B cell (primary cell): Measurements from ENCODE around the gene CCR9. TPM values are rescaled to one million over a fixed set of nuclear protein-coding genes. Genes with fewer than 3 reads are reported as not detected.

ENCODE experiments used
- ATAC-seq: fragments of 200-7000 bp; cut with Tn5 transposase; one replicate; pipeline ENCODE4 v1.10.0; 2021; ENCODE audit warnings: low read depth, mild to moderate bottlenecking, moderate number of reproducible peaks, moderate library complexity
- CTCF ChIA-PET: fragments of 350-600 bp; sonication (Branson Sonifier 250); formaldehyde crosslinking; loops from one replicate; lab custom pipeline; 2021; ENCODE audit warnings: antibody characterized with exemption, inconsistent platforms; lab: Charles Lee
- POLR2A ChIA-PET: fragments of 350-600 bp; sonication (Branson Sonifier 250); formaldehyde crosslinking; loops from one replicate; lab custom pipeline; 2021; ENCODE audit warnings: antibody characterized with exemption; lab: Charles Lee
- DNase-seq: peaks from one replicate; pipeline ENCODE4 v3.0.0; 2013
- H2AFZ ChIP-seq: 2 replicates; pipeline ENCODE4 v1.6.1; 2012; ENCODE audit warnings: mild to moderate bottlenecking, low read depth, low read length; ENCODE audit not compliant: insufficient read depth, poor library complexity, severe bottlenecking
- H3K27ac ChIP-seq, 2 donors: 1 replicate in 1 of 2; 2 replicates in 1 of 2; pipeline ENCODE4 v1.5.1; 2012 to 2013; ENCODE audit warnings: low read length in 2 of 2, mild to moderate bottlenecking in 2 of 2, moderate library complexity in 1 of 2
- H3K27me3 ChIP-seq, 4 experiments: fragments of 200-600 bp in 1 of 4; sonication (generic) in 1 of 4; replicated peaks in 1 of 4; 1 replicate in 2 of 4; 2 replicates in 2 of 4; pipeline versions ENCODE4 v1.6.1 to v1.7.0; 2013 to 2016; ENCODE audit warnings: low read length in 3 of 4, mild to moderate bottlenecking in 2 of 4, mixed read lengths in 1 of 4, moderate library complexity in 1 of 4; ENCODE audit not compliant: insufficient read depth in 4 of 4, control insufficient read depth in 3 of 4; ENCODE audit errors: control extremely low read depth in 1 of 4
- H3K36me3 ChIP-seq, 2 experiments: replicated peaks in 1 of 2; 1 replicate in 1 of 2; 2 replicates in 1 of 2; pipeline versions ENCODE4 v1.6.1 to v1.7.1; 2013; ENCODE audit warnings: low read length in 1 of 2; ENCODE audit not compliant: insufficient read depth in 2 of 2, control insufficient read depth in 1 of 2; ENCODE audit errors: control extremely low read depth in 1 of 2, extremely low read depth in 1 of 2
- H3K4me1 ChIP-seq, 2 donors: fragments of 200-600 bp in 1 of 2; sonication (generic) in 1 of 2; 1 replicate in 1 of 2; 2 replicates in 1 of 2; pipeline versions ENCODE4 v1.5.1 to v1.6.1; 2013 to 2017; ENCODE audit warnings: low read length in 2 of 2; ENCODE audit not compliant: control insufficient read depth in 2 of 2, insufficient read depth in 2 of 2
- H3K4me2 ChIP-seq: replicated peaks from 2 replicates; pipeline ENCODE3; 2012; ENCODE audit warnings: mild to moderate bottlenecking, low read depth, low read length; ENCODE audit not compliant: poor library complexity, severe bottlenecking
- H3K4me3 ChIP-seq, 5 experiments: fragments of 200-600 bp in 1 of 5; sonication (generic) in 1 of 5; 1 replicate in 3 of 5; 2 replicates in 2 of 5; pipeline versions ENCODE4 v1.5.1 to v1.7.0; 2011 to 2016; ENCODE audit warnings: low read length in 4 of 5, mild to moderate bottlenecking in 4 of 5, low read depth in 2 of 5, control low read depth in 1 of 5, moderate library complexity in 1 of 5; ENCODE audit not compliant: insufficient read depth in 1 of 5; ENCODE audit errors: control extremely low read depth in 1 of 5, extremely low read depth in 1 of 5
- H3K79me2 ChIP-seq: fragments of 200-600 bp; sonication (generic); one replicate; pipeline ENCODE4 v1.6.0; 2016; ENCODE audit warnings: low read length; ENCODE audit not compliant: control insufficient read depth, insufficient read depth
- H3K9ac ChIP-seq: fragments of 200-600 bp; sonication (generic); 2 replicates; pipeline ENCODE4 v1.6.1; 2017; ENCODE audit warnings: mild to moderate bottlenecking, low read length, moderate library complexity
- H3K9me3 ChIP-seq, 3 donors: one replicate each; pipeline versions ENCODE4 v1.6.1 to v1.7.1; 2013; ENCODE audit warnings: low read length in 2 of 3; ENCODE audit not compliant: control insufficient read depth in 2 of 3, insufficient read depth in 1 of 3; ENCODE audit errors: control extremely low read depth in 1 of 3
- H4K20me1 ChIP-seq: 2 replicates; pipeline ENCODE4 v1.6.0; 2012; ENCODE audit warnings: mild to moderate bottlenecking, low read length; ENCODE audit not compliant: insufficient read depth, control insufficient read depth, poor library complexity, severe bottlenecking
- H3K27ac Mint-ChIP-seq: one replicate; pipeline ENCODE4 v1.8.0; 2021; ENCODE audit warnings: mixed read lengths
- H3K27me3 Mint-ChIP-seq: one replicate; pipeline ENCODE4 v1.8.0; 2021; ENCODE audit warnings: mixed read lengths
- H3K4me1 Mint-ChIP-seq: one replicate; pipeline ENCODE4 v1.8.0; 2021; ENCODE audit warnings: mixed read lengths
- H3K4me3 Mint-ChIP-seq: one replicate; pipeline ENCODE4 v1.8.0; 2021; ENCODE audit warnings: mixed read lengths
- H3K9me3 Mint-ChIP-seq: one replicate; pipeline ENCODE4 v1.8.0; 2022; ENCODE audit warnings: mixed read lengths; ENCODE audit not compliant: insufficient read depth
- EZH2 ChIP-seq: IDR thresholded peaks from 2 replicates; pipeline ENCODE4 v1.6.1; 2012; ENCODE audit warnings: borderline replicate concordance, low read depth, mild to moderate bottlenecking, moderate library complexity, low read length; ENCODE audit not compliant: insufficient read depth, poor library complexity, severe bottlenecking
- whole genome bisulfite sequencing: methylation state at CpG from one replicate; pipeline ENCODE4 v1.1.5; 2013; ENCODE audit warnings: missing lambda C conversion rate; ENCODE audit not compliant: insufficient coverage; 5-methylcytosine and 5-hydroxymethylcytosine counted together
- intact Hi-C: fragments of 100-400 bp; cut with micrococcal nuclease; formaldehyde crosslinking; loops from one replicate; pipeline ENCODE4 v1.10.0; 2022
- polyA minus RNA-seq: library from RNA; depleted of rRNA, polyadenylated mRNA; stranded (reverse); fragments of >200 nt; gene quantifications from 2 replicates; pipeline ENCODE4 v1.2.3, GENCODE V29; 2012
- polyA plus RNA-seq: library from polyadenylated mRNA; depleted of rRNA; stranded (reverse); fragments of >200 nt; gene quantifications from 2 replicates; pipeline ENCODE4 v1.2.3, GENCODE V29; 2012
- total RNA-seq, 2 donors: library from RNA; stranded (reverse); fragments of 120-200 nt in 1 of 2; gene quantifications; 1 replicate in 1 of 2; 2 replicates in 1 of 2; pipeline versions ENCODE4 v1.2.3 to v1.2.4, GENCODE V29; 2013 to 2022
- TF ChIP-seq, protein P1 (sequence below): fragments of 200-600 bp; IDR thresholded peaks from one replicate; pipeline ENCODE4 v1.8.0; 2022; ENCODE audit warnings: antibody characterized with exemption, mild to moderate bottlenecking

CCR9 gene, protein sequence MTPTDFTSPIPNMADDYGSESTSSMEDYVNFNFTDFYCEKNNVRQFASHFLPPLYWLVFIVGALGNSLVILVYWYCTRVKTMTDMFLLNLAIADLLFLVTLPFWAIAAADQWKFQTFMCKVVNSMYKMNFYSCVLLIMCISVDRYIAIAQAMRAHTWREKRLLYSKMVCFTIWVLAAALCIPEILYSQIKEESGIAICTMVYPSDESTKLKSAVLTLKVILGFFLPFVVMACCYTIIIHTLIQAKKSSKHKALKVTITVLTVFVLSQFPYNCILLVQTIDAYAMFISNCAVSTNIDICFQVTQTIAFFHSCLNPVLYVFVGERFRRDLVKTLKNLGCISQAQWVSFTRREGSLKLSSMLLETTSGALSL
- 0.76 and 1.1 TPM in 2 replicates for total RNA-seq
- 10.4 TPM for total RNA-seq (2013)
- polyA plus RNA-seq: 1.0 and 1.1 TPM in 2 replicates
- 4.9 TPM in 2 replicates for polyA minus RNA-seq

- intact Hi-C loops: no loop called here
- Histone ChIP-seq H3K4me2 (no peak within 1 kb of the TSS), H3K9ac (no peak within 1 kb of the TSS), H2AFZ (no peak within 1 kb of the TSS), H3K27me3 (no peaks in the 10 kb centered on the region), H3K36me3 (no peaks in the 10 kb centered on the region), H4K20me1 (no peaks in the 10 kb centered on the region), H3K9me3 (no peaks in the 10 kb centered on the region), H3K4me1 (peaks cover 28 to 37% of the 10 kb centered on the region in 2 donors), H3K27ac (no peak within 1 kb of the TSS), H3K4me3 (no peak within 1 kb of the TSS), H3K79me2 (no peaks in the 10 kb centered on the region)
- H3K4me3 Mint-ChIP-seq: no peak within 1 kb of the TSS
- ChIA-PET POLR2A (no interaction called here), CTCF (no interaction called here)
- ATAC-seq: no peak
- no peak for DNase-seq
- H3K9me3 Mint-ChIP-seq: no peaks in the 10 kb centered on the region
- 89% methylated on average over 8 of the region's 9 CpGs for WGBS
- H3K4me1 Mint-ChIP-seq: peaks cover 37% of the 10 kb centered on the region
- no peak for TF ChIP-seq EZH2
- TF ChIP-seq, protein P1, sequence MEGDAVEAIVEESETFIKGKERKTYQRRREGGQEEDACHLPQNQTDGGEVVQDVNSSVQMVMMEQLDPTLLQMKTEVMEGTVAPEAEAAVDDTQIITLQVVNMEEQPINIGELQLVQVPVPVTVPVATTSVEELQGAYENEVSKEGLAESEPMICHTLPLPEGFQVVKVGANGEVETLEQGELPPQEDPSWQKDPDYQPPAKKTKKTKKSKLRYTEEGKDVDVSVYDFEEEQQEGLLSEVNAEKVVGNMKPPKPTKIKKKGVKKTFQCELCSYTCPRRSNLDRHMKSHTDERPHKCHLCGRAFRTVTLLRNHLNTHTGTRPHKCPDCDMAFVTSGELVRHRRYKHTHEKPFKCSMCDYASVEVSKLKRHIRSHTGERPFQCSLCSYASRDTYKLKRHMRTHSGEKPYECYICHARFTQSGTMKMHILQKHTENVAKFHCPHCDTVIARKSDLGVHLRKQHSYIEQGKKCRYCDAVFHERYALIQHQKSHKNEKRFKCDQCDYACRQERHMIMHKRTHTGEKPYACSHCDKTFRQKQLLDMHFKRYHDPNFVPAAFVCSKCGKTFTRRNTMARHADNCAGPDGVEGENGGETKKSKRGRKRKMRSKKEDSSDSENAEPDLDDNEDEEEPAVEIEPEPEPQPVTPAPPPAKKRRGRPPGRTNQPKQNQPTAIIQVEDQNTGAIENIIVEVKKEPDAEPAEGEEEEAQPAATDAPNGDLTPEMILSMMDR: no peak
- peak within 1 kb of the TSS; percentile 0 for H3K27ac Mint-ChIP-seq
- peaks cover 4% of the 10 kb centered on the region for H3K27me3 Mint-ChIP-seq
Measured at GRCh38 chr3:45885979-45886705, at the start of gene CCR9. TSS of gene CCR9 (plus strand) at chr3:45886543. CDS start at chr3:45894934, 8,391 bp downstream.

DNA sequence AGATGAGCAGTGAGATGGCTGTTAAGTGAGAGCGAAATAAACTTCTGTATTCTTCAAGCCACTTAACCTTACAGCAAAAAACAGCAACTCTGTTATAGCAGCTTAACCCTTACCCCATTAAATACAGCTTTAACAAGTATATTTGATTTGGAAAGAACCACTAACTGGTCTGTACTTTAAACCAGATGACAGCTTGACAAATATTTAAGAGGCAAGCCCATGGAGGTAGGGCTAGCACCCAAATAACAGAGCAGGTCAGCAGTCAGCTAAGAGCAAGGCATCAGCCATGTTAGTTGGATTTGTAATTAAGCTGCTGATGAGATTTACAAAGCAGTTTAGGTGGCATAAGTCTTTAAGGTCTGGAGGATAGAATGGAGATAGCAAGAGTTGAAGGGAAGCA, 47.9 kb upstream of the CCR9 start:
- intact Hi-C loops: no loop called here
- Histone ChIP-seq H4K20me1 (no peaks in the 10 kb centered on the region), H3K9ac (no peak overlapping the region), H2AFZ (no peak overlapping the region), H3K9me3 (no peaks in the 10 kb centered on the region), H3K4me2 (no peak overlapping the region), H3K27ac (no peak overlapping the region), H3K79me2 (peaks cover 20% of the 10 kb centered on the region), H3K27me3 (no peaks in the 10 kb centered on the region), H3K4me1 (peaks cover 12 to 16% of the 10 kb centered on the region in 2 donors), H3K4me3 (no peak overlapping the region), H3K36me3 (peaks cover 0 to 24% of the 10 kb centered on the region in 2 experiments)
- no CpG with 5 or more reads among the region's 1 CpG for WGBS
- Mint-ChIP-seq H3K27ac (no peak overlapping the region), H3K4me1 (peaks cover 23% of the 10 kb centered on the region), H3K4me3 (no peak overlapping the region), H3K27me3 (no peaks in the 10 kb centered on the region), H3K9me3 (no peaks in the 10 kb centered on the region)
- ChIA-PET CTCF (no interaction called here), POLR2A (no interaction called here)
- no peak for DNase-seq
- TF ChIP-seq, protein P1: no peak
- TF ChIP-seq EZH2: no peak
- ATAC-seq: no peak
